ENCODE data around the gene COL6A1. TPM values are rescaled to one million over a fixed set of nuclear protein-coding genes. Genes with fewer than 3 reads are reported as not detected.
"Not testable (repeated sequence)": the region's sequence is repeated elsewhere in the genome, so short reads cannot be mapped to it uniquely, and the experiment has no call there.

The COL6A1 gene
- total RNA-seq, 1 donor from 2014 or later = 12.9 TPM

- Histone ChIP-seq H3K36me3 (ENCODE audit: control insufficient read depth, insufficient read depth, low read length) (no peaks in the 10 kb centered on the region), H3K4me3 (ENCODE audit: low read depth, low read length) (no peak overlapping the region), H3K27me3 (ENCODE audit: control insufficient read depth, insufficient read depth, low read length) (no peaks in the 10 kb centered on the region)
- FAIRE-seq (no peak), DNase-seq (ENCODE audit: low read depth) (no peak)
- TF ChIP-seq, protein P1, sequence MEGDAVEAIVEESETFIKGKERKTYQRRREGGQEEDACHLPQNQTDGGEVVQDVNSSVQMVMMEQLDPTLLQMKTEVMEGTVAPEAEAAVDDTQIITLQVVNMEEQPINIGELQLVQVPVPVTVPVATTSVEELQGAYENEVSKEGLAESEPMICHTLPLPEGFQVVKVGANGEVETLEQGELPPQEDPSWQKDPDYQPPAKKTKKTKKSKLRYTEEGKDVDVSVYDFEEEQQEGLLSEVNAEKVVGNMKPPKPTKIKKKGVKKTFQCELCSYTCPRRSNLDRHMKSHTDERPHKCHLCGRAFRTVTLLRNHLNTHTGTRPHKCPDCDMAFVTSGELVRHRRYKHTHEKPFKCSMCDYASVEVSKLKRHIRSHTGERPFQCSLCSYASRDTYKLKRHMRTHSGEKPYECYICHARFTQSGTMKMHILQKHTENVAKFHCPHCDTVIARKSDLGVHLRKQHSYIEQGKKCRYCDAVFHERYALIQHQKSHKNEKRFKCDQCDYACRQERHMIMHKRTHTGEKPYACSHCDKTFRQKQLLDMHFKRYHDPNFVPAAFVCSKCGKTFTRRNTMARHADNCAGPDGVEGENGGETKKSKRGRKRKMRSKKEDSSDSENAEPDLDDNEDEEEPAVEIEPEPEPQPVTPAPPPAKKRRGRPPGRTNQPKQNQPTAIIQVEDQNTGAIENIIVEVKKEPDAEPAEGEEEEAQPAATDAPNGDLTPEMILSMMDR (IDR thresholded peaks at IDR 0.05; ENCODE audit: insufficient read depth, low read length, severe bottlenecking) = no peak
These were observed 21.7 kb upstream of the COL6A1 start for GRCh38 chr21:45959779-45960390.

GRCh38 chr21:45961408-45961807, 20.2 kb upstream of the COL6A1 start:
- not testable (repeated sequence) for H3K4me3 ChIP-seq (ENCODE audit: low read depth, low read length); H3K27me3 ChIP-seq (ENCODE audit: control insufficient read depth, insufficient read depth, low read length); DNase-seq (ENCODE audit: low read depth); FAIRE-seq; H3K36me3 ChIP-seq (ENCODE audit: control insufficient read depth, insufficient read depth, low read length)

GRCh38 chr21:45962531-45963231, 18.9 kb upstream of the COL6A1 start:
- TF ChIP-seq, protein P1 (IDR thresholded peaks at IDR 0.05; ENCODE audit: insufficient read depth, low read length, severe bottlenecking) = no peak
- H3K36me3 ChIP-seq (ENCODE audit: control insufficient read depth, insufficient read depth, low read length) = no peaks in the 10 kb centered on the region
- H3K27me3 ChIP-seq (ENCODE audit: control insufficient read depth, insufficient read depth, low read length) = no peaks in the 10 kb centered on the region
- DNase-seq (ENCODE audit: low read depth) (no peak), FAIRE-seq (no peak)
- no peak overlapping the region for H3K4me3 ChIP-seq (ENCODE audit: low read depth, low read length)

DNA sequence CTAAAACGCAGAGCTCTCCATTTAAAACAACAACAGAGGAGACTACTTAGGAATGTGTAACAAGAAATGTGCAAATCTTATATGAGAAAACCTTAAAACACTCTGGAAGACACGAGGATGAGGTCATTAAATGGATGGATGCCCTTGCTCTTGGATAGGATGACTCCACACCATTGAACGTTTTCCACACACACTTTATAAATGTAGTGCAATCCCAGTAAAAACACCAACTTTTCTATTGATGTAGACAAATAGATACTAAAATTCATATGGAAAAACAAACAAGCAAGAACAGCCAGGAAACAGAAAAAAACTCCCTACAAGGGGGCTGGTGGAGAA, 18.4 kb upstream of the COL6A1 start:
- Histone ChIP-seq H3K4me3 (ENCODE audit: low read depth, low read length) (no peak overlapping the region), H3K36me3 (ENCODE audit: control insufficient read depth, insufficient read depth, low read length) (no peaks in the 10 kb centered on the region), H3K27me3 (ENCODE audit: control insufficient read depth, insufficient read depth, low read length) (no peaks in the 10 kb centered on the region)
- DNase-seq (ENCODE audit: low read depth) (no peak), FAIRE-seq (no peak)
- TF ChIP-seq, protein P1 (IDR thresholded peaks at IDR 0.05; ENCODE audit: insufficient read depth, low read length, severe bottlenecking) = no peak

- no peak for DNase-seq (ENCODE audit: low read depth)
- Histone ChIP-seq H3K27me3 (ENCODE audit: control insufficient read depth, insufficient read depth, low read length) (no peaks in the 10 kb centered on the region), H3K36me3 (ENCODE audit: control insufficient read depth, insufficient read depth, low read length) (no peaks in the 10 kb centered on the region), H3K4me3 (ENCODE audit: low read depth, low read length) (no peak overlapping the region)
- TF ChIP-seq, protein P1 (IDR thresholded peaks at IDR 0.05; ENCODE audit: insufficient read depth, low read length, severe bottlenecking) = no peak
- FAIRE-seq = no peak
These were observed 16.9 kb upstream of the COL6A1 start for GRCh38 chr21:45964649-45965048.

DNA sequence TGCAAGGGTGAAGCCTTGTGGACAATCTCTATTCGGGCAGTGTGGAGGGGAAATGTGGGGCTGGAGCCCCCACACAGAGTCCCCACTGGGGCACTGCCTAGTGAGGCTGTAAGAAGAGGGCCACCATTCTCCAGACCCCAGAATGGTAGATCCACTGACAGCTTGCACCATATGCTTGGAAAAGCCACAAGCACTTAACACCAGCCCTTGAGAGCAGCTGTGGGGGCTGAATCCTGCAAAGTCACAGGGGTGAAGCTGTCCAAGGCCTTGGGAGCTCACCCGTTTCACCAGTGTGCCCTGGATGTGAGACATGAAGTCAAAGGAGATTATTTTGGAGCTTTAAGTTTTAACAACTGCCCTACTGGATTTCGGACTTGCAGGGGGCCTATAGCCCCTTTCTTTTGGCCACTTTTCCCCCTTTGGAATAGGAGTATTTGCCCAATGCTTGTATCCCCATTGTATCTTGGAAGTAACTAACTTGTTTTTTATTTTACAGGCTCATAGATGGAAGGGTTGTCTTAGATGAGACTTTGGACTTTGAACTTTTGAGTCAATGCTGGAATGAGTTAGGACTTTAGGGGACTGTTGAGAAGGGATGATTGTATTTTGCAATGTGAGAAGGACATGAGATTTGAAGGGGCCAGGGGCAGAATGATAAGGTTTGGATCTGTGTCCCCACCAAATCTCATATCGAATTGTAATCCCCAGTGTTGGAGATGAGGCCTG, 16.3 kb upstream of the COL6A1 start:
- TF ChIP-seq, protein P1 (IDR thresholded peaks at IDR 0.05; ENCODE audit: insufficient read depth, low read length, severe bottlenecking) = no peak
- no peak for DNase-seq (ENCODE audit: low read depth)
- no peaks in the 10 kb centered on the region for H3K27me3 ChIP-seq (ENCODE audit: control insufficient read depth, insufficient read depth, low read length)
- H3K4me3 ChIP-seq (ENCODE audit: low read depth, low read length) = no peak overlapping the region
- no peaks in the 10 kb centered on the region for H3K36me3 ChIP-seq (ENCODE audit: control insufficient read depth, insufficient read depth, low read length)
- no peak for FAIRE-seq

Measured in bronchial epithelial cell (primary cell).